IPS-20b (cell line): ENCODE measurements around the gene SYT14.

Experiments used
- H3K27ac ChIP-seq: one replicate; pipeline ENCODE4 v1.5.1; 2013; ENCODE audit warnings: low read length
- H3K27me3 ChIP-seq: 2 replicates; pipeline ENCODE4 v1.6.1; 2013; ENCODE audit warnings: mild to moderate bottlenecking, low read length, inconsistent platforms; ENCODE audit not compliant: insufficient read depth
- H3K36me3 ChIP-seq: 2 replicates; pipeline ENCODE4 v1.6.1; 2013; ENCODE audit warnings: low read depth, mild to moderate bottlenecking, inconsistent platforms, low read length, moderate library complexity; ENCODE audit not compliant: insufficient read depth
- H3K4me1 ChIP-seq: 2 replicates; pipeline ENCODE4 v1.6.1; 2013; ENCODE audit warnings: mild to moderate bottlenecking, control low read depth, inconsistent platforms, low read length, moderate library complexity; ENCODE audit not compliant: insufficient read depth
- H3K4me3 ChIP-seq: 2 replicates; pipeline ENCODE4 v1.5.1; 2013; ENCODE audit warnings: mild to moderate bottlenecking, low read length, inconsistent platforms
- H3K9ac ChIP-seq: 2 replicates; pipeline ENCODE4 v1.6.1; 2013; ENCODE audit warnings: low read depth, mild to moderate bottlenecking, inconsistent platforms, low read length, moderate library complexity
- H3K9me3 ChIP-seq: 2 replicates; pipeline ENCODE4 v1.6.1; 2013; ENCODE audit warnings: mild to moderate bottlenecking, low read depth, low read length, inconsistent platforms; ENCODE audit not compliant: insufficient read depth

SYT14 gene

DNA sequence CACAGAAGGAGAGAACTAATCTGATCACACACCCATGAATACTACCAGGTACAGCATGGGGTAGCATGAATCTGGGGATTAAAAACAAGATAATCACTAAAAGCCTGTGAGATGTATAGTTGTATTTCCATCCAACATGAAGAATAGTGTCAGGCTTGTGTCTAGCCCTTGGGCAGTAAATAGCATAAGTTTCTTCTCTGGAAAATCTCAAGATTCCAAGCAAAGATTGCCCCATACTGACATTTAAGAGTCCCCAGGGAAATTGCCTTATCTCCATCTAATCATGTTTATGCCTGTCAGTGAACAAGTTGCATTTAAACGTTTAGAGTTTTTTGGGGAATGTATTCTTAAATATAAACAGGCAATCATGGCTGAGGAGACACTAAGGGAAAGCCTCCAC is 185.4 kb downstream of the SYT14 start:
- no peaks in the 10 kb centered on the region for H3K36me3 ChIP-seq
- H3K4me1 ChIP-seq: no peaks in the 10 kb centered on the region; the same call in 1 of the 2 replicates
- no peaks in the 10 kb centered on the region for H3K9me3 ChIP-seq
- no peak overlapping the region for H3K27ac ChIP-seq
- no peaks in the 10 kb centered on the region for H3K27me3 ChIP-seq
- H3K4me3 ChIP-seq: no peak overlapping the region
- H3K9ac ChIP-seq: no peak overlapping the region

GRCh38 chr1:210123924-210124589 is 186.0 kb downstream of the SYT14 start:
- no peaks in the 10 kb centered on the region for H3K9me3 ChIP-seq
- H3K4me3 ChIP-seq: no peak overlapping the region
- H3K4me1 ChIP-seq: no peaks in the 10 kb centered on the region
- H3K27me3 ChIP-seq: no peaks in the 10 kb centered on the region
- H3K36me3 ChIP-seq: no peaks in the 10 kb centered on the region
- H3K27ac ChIP-seq: no peak overlapping the region
- H3K9ac ChIP-seq: no peak overlapping the region

DNA sequence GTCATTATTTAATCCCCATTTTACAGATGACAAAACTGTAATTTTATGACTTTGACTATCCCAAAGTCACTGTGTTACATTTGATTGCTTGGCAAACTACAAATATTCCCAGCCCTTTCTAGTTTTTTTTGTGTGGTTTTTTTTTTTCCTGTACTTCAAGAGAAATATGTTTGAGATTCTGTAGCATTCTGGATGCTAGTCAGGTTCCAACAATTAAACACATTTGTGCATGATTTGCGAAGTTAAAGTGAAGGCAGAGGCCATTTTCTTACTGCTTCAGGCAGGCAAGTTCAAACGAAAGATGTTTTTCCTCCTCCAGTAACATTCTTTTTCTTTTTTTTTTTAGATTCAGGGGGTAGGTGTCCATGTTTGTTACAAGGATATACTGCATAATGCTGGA is 186.7 kb downstream of the SYT14 start:
- no peaks in the 10 kb centered on the region for H3K27me3 ChIP-seq
- H3K9me3 ChIP-seq: no peaks in the 10 kb centered on the region
- no peak overlapping the region for H3K27ac ChIP-seq
- no peaks in the 10 kb centered on the region for H3K4me1 ChIP-seq
- H3K9ac ChIP-seq: no peak overlapping the region
- no peaks in the 10 kb centered on the region for H3K36me3 ChIP-seq
- H3K4me3 ChIP-seq: no peak overlapping the region

- no peaks in the 10 kb centered on the region for H3K4me1 ChIP-seq
- H3K4me3 ChIP-seq: no peak overlapping the region
- H3K9me3 ChIP-seq: no peaks in the 10 kb centered on the region
- no peaks in the 10 kb centered on the region for H3K36me3 ChIP-seq
- no peaks in the 10 kb centered on the region for H3K27me3 ChIP-seq
- no peak overlapping the region for H3K27ac ChIP-seq
- no peak overlapping the region for H3K9ac ChIP-seq
Measured at GRCh38 chr1:210125143-210125542, 187.1 kb downstream of the SYT14 start.

- Histone ChIP-seq H3K27me3 (no peaks in the 10 kb centered on the region), H3K9ac (no peak overlapping the region), H3K4me1 (peaks cover 5% of the 10 kb centered on the region; the same call in 1 of the 2 replicates), H3K27ac (no peak overlapping the region), H3K4me3 (no peak overlapping the region), H3K9me3 (no peaks in the 10 kb centered on the region), H3K36me3 (no peaks in the 10 kb centered on the region)
Measured at GRCh38 chr1:210129092-210129491, 191.1 kb downstream of the SYT14 start.

DNA sequence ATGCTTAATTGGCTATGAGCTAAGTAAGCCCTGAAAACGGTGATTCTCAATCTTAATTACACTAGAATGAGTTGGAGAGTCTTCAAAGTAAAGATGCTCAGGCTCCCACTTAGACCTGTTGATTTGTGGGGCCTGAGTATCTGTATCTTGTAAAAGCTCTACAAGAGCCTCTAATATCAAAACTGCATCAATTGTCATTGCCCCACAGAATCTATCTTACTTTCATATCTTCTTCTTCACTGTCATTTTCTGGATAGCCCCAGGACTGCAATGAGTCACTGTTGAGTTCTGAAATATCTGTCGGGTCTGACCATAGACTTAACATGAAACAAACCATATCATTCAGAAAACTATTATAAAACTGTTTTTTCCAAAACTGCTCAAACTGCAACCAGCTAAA is 191.7 kb downstream of the SYT14 start:
- Histone ChIP-seq H3K9me3 (no peaks in the 10 kb centered on the region), H3K27ac (no peak overlapping the region), H3K4me3 (no peak overlapping the region), H3K27me3 (no peaks in the 10 kb centered on the region), H3K9ac (no peak overlapping the region), H3K36me3 (no peaks in the 10 kb centered on the region), H3K4me1 (peaks cover 5% of the 10 kb centered on the region; the same call in 1 of the 2 replicates)

DNA sequence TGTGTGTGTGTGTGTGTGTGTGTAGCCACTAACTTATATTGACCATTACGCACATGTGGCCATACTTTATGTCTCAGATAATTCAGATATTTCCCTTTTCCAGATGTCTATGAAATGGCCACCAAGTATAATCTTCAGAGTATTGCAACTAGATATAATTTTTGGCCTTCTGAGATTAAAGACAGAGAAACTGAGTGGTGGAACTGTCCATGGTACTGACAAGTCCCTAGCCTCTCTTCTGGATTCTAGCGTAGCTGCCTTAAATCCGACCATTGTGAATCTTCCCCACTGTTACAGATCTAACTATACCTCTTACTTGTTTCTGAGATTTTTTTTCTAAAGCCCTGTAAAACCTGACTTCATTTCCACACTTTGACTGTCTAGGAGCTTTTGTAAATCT is 194.6 kb downstream of the SYT14 start:
- H3K27ac ChIP-seq: no peak overlapping the region
- peaks cover 5% of the 10 kb centered on the region; the same call in 1 of the 2 replicates for H3K4me1 ChIP-seq
- no peaks in the 10 kb centered on the region for H3K27me3 ChIP-seq
- H3K9me3 ChIP-seq: no peaks in the 10 kb centered on the region
- H3K36me3 ChIP-seq: no peaks in the 10 kb centered on the region
- H3K9ac ChIP-seq: no peak overlapping the region
- no peak overlapping the region for H3K4me3 ChIP-seq

- H3K4me1 ChIP-seq: no peaks in the 10 kb centered on the region
- H3K9me3 ChIP-seq: peaks cover 3% of the 10 kb centered on the region; the same call in 1 of the 2 replicates
- H3K36me3 ChIP-seq: no peaks in the 10 kb centered on the region
- no peak overlapping the region for H3K9ac ChIP-seq
- no peaks in the 10 kb centered on the region for H3K27me3 ChIP-seq
- H3K27ac ChIP-seq: no peak overlapping the region
- H3K4me3 ChIP-seq: no peak overlapping the region
Measured at GRCh38 chr1:210143465-210144062, 205.5 kb downstream of the SYT14 start.

DNA sequence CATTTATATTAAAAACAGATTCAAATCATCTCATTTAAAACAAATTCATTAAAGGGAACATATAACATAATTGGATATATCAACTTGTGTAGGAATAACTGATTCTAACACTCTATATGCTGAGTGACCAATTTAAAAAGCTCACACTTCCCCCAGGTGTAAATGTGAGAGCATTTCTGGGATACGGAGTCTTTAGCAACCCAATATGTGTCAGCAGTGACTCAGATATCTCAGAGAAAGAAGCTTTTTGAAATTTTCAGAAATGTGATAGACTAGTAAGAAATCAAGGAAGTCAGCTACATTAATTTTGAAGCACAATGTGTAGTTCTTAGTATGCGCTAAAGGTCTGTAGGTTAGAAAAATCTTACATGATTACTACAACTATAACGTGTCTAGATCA is 206.7 kb downstream of the SYT14 start:
- H3K27ac ChIP-seq: no peak overlapping the region
- H3K9ac ChIP-seq: no peak overlapping the region
- H3K27me3 ChIP-seq: no peaks in the 10 kb centered on the region
- H3K4me1 ChIP-seq: no peaks in the 10 kb centered on the region
- H3K4me3 ChIP-seq: no peak overlapping the region
- H3K9me3 ChIP-seq: peaks cover 2% of the 10 kb centered on the region; the same call in 1 of the 2 replicates
- H3K36me3 ChIP-seq: no peaks in the 10 kb centered on the region

DNA sequence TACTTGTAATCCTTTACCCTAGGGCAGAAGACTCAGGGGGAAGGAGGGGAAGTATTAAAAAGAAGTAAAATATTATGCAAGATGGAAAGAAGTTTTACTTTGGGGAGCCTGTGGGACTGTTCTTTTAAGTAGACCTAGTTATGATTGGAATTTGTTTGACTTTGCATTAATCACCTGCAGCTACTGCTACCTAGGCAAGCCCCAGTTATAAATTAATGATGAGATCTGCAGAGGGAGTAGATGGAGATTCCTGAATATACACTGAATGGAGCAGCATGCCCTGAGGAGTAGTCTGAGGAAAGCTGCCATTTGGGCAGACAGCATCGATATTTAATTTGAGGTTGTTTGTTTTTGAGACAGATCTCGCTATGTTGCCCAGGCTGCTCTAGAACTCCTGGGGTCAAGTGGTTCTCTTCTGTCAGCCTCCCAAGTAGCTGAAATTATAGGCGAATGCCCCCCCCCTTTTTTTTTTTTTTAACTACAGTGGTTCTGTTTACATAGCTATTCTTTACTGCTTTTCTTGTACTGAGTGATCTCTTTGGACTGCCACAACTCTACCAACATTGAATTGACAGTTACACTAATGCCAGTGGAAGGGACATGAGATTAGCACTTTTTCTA is 213.1 kb downstream of the SYT14 start:
- H3K4me3 ChIP-seq: no peak overlapping the region
- H3K36me3 ChIP-seq: no peaks in the 10 kb centered on the region
- no peaks in the 10 kb centered on the region for H3K27me3 ChIP-seq
- no peaks in the 10 kb centered on the region for H3K9me3 ChIP-seq
- no peak overlapping the region for H3K9ac ChIP-seq
- H3K4me1 ChIP-seq: no peaks in the 10 kb centered on the region
- H3K27ac ChIP-seq: no peak overlapping the region

DNA sequence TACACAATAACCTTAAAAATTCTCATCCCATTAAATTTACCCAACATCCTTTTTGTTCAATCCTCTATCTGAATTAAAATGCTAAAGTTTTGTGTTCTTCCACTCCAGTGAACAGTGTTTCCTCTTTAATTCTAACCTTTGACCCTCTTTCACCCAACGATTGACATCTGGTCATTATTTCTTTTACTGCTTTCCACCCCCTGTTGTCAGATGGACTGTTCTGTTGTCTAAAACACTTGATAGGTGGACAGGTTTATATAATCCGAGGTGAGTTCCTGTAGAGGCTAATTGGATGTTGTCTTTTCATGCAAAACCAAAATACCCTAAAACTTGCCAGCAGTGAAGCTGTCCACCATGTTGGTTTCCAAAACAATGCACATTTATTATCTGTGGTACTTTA is 221.2 kb downstream of the SYT14 start:
- Histone ChIP-seq H3K36me3 (no peaks in the 10 kb centered on the region; the same call in 1 of the 2 replicates), H3K9me3 (no peaks in the 10 kb centered on the region), H3K9ac (no peak overlapping the region), H3K27me3 (no peaks in the 10 kb centered on the region), H3K27ac (no peak overlapping the region), H3K4me3 (no peak overlapping the region), H3K4me1 (no peaks in the 10 kb centered on the region)

GRCh38 chr1:210170220-210170619 is 232.2 kb downstream of the SYT14 start:
- Histone ChIP-seq H3K27me3 (no peaks in the 10 kb centered on the region), H3K9ac (no peak overlapping the region), H3K27ac (no peak overlapping the region), H3K4me3 (no peak overlapping the region), H3K4me1 (peaks cover 4% of the 10 kb centered on the region; the same call in 1 of the 2 replicates), H3K36me3 (no peaks in the 10 kb centered on the region), H3K9me3 (no peaks in the 10 kb centered on the region)
